ENCODE results near the gene EIF4G1.

Gene EIF4G1

DNA sequence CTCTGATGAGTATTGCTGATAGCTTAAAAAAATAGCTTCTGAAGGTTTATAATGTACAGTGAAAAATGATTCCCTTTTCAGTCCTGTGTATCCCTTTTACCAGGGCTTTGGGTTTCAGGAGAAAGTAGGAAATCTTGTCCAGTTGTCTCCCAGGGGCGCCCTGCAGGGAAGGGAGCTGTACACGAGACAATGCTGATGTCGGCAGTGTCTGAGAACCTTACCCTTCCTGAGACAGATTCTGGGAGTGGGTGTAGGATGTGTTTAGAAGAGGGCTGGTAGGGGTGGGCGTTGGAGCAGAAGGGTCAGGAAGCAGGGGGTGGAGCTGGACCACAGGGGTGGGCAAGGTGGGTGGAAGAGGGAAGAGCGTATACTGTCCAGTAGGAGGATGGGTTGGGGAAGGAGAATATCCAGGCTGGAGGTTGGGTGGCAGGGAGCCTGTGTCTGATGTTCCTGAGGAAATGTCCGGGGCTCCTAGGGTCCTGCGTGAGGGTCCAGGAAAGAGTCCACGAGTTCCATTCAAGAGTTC is 58.0 kb downstream of the EIF4G1 start:
- no peak for DNase-seq

DNA sequence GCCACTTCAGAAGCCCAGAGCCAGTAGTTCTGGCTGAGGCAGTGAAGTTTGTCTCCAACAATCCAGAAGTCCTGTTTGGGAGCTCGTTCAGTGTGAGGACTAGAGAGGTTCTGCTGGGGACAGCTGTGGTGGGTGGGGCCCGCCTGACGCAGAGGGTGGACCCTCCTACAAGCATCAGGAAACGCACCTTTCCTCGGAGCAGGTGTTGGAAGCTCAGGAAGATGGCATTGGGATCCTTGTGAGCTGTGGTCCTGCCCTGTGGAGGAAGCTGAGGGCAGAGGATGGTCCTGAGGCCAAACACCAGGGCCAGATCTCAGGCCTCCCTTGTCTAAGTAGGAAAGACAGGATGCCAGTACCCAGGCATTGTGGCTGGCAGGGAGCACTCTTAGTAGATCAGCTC is 58.5 kb downstream of the EIF4G1 start:
- no peak for DNase-seq

DNA sequence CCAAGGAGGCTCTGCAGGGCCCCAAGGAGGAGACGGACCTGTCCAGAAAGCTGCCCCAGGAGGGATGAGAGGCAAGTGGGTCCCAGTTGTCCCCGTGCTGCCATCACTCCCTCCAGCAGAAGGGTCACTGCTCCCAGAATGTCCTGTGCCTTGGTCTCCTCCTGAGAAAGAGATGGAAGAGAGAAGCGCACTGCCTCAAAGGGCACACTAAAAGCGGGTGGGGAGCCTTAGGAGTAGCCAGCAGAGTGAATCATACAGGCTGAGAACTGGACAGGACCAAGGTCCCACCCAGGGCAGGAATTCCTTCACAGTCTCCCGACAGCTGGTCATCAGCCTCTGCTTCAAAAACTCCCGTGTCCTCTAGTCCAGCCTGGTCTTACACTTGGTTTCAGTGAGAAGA is 59.0 kb downstream of the EIF4G1 start:
- no peak for DNase-seq

DNA sequence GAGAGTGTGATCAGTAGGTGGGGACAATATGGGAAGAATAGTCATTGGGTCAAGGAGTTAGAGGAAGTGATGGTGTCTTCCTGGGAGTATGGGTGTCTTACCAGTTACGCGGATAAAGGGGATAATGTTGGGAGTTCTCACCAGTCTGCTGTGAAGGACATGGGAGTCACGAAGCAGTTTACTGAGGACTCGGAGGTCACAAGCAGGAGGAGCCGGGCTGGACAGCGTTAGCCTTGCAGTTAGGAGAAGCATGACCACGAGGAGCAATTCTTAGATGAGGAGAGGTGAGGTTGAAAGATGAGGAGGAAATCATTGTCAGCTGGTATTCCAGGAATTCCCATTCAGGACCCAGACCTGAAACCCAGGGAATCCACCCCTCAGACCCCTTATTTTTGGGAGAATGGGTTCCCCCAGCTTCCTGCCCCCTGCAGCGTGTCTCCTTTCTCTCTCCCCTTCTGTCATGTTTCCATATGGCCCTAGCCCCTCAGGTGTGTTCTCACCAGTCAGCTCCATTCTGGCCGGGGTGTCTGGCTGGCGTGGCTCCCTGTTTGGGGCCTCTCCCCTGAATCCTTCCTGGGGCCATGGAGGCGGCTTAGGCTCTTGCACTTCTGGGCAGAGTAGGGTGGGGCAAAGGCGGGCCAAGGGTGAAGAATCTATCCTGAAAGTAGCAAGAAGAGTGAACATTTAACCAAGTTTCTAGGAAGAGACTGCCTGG is 61.5 kb downstream of the EIF4G1 start:
- DNase-seq, result no peak

DNA sequence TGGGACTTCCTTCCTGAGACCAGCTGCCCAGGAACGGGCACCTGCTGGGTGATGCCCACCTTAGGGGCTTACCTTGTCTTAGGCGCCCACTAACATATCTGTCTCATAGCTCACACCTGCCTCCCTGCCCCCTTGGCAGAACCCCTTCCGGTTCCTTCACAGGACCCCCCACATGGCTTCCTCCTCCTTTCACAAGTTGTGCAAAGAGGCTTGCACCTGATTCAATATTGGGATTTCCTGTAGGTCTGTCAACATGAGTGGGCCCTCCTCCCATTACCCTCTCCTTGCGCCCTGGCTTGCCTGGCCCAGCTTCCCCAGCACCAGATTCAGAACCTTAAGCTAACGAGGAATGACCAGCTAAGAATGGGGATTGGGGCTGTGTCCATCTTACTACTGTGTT is 63.0 kb downstream of the EIF4G1 start:
- no peak for DNase-seq

DNA sequence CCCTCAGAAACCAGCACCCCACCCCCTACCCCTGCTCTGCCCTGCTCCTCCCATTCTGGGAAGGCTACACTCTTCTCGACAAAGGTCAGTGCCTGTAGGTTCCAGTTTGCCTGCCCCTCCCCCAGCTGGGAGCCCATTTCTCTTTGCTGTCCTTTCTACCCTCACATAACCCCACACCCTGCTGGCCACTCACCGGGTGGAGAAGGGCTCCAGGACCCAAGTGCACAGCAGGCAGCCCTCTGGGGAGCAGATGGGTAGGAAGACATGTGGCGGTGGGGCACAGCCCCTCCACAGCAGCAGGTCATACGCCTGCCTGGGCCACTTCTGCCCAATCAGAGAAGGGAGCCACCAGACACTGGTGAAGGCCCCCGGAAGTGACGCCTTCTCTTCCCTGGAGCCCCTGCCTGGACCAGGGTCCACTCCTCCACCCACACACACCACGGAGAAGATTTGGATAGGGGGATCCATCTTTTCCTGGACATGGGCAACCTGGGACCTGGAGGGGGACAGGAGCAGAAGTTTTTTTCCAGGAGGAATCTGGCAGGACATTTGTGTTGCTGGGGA is 63.6 kb downstream of the EIF4G1 start, which contains the start of gene THPO:
Gene THPO (minus strand): TSS at position 326 of the 564 bp plus-strand sequence. CDS start 1,948 bp downstream, outside the sequence.
- no peak for DNase-seq

DNA sequence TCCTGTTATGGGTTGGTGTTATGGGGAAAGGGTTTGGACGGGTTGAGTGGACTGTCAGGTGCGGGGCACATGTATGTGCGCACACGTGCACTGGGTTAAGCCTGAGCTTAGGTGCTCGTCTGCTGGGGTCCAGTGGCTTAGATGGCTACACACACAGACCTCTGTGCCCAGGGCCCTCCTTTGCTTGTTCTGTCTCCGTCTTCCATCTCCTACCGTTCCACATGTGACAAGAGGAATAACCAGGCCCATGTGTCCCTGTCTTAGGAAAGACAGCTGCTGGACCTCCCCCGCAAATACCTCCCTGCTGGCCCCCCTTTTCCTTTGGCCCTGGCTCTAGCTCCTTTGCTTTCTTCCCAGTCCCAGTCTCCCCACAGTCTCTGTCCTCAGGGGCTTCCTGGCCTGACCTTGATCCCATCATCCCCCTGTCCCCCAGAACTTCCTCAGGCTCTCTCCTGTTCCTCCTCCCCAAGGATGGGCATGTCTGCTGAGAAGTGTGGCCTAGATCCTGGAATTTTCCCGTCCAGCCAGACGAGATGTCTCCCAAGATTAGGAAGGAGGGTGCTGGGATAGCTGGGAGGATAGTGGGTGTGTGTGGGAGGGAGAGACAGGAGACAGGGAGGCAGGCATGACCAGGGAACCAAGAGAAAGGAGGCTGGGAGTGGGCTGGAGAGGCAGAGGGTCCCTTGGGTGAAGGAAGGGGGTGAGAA is 64.4 kb downstream of the EIF4G1 start:
- DNase-seq, result no peak

DNA sequence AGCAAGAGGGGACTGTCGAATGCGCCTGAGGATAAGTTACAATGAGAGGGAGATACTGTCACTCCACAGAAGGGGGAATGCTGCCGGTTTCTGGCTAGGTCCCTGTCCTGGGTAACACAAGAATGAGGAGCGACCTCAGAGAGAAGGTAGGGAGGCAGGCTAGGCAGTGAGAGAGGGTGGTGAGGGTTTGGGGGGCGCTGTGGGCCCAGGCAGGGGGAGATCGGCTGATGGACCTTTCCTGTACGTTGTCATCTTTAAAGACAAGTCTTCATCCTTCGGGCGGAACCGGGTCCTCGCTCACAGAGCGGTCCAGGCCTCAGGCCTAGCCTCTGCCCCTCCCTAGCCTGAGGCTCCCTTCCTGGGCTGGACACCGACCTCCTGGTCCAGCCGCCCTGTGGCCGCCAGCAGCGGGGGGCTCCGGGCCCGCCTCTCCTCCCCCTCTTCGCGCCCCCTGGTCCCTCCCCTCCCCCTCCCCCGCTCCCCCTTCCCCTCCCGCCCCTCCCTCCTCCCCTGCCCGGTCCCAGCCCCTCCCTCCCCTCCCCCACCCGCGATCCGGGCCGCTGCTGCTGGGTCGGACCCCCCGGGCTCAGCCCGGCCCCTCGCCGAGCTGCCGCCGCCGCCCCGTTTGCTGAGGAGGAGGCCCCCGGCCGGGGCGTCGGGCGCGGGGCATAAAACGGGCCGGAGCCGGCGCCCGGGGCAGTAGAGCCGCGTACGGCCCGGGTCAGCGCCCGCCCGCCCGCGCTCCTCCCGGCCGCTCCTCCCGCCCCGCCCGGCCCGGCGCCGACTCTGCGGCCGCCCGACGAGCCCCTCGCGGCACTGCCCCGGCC is 65.2 kb downstream of the EIF4G1 start, which contains the start of gene CHRD:
Gene CHRD (plus strand): TSS at position 697 of the 827 bp plus-strand sequence. CDS start 265 bp downstream, outside the sequence.
- no peak for DNase-seq

DNA sequence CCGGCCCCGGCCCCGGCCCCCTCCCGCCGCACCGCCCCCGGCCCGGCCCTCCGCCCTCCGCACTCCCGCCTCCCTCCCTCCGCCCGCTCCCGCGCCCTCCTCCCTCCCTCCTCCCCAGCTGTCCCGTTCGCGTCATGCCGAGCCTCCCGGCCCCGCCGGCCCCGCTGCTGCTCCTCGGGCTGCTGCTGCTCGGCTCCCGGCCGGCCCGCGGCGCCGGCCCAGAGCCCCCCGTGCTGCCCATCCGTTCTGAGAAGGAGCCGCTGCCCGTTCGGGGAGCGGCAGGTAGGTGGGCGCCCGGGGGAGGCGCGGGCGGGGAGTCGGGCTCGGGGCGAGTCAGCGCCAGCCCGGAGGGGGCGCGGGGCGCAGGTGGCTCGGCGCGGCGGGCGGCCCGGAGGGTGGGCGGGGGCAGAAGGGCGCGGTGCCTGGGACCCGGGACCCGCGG is 65.8 kb downstream of the EIF4G1 start:
- no peak for DNase-seq

DNA sequence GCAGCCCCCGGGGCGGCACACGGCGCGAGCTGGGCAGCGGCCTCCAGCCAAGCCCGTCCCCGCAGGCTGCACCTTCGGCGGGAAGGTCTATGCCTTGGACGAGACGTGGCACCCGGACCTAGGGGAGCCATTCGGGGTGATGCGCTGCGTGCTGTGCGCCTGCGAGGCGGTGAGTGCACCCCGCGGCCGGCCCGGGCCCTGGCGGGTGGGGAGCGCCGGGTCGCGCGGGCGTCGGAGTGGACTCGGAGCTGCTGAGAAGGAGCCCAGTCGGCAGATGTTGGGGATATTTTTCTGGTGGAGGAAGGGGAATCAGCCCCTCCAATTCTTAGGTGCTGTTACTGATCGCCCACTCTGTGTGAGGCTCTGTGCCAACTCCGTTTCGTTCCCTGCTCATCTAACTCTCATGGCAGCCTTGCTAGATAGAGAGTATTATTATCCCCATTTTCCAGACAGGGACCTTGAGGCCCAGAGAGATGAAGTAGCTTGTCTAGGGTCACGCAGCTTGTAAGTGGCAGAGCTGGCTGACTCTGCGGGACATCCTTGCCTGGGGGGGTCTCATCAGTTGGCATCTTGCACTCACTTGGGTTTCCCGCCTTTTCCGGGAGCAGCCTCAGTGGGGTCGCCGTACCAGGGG is 66.3 kb downstream of the EIF4G1 start:
- DNase-seq, result no peak

DNA sequence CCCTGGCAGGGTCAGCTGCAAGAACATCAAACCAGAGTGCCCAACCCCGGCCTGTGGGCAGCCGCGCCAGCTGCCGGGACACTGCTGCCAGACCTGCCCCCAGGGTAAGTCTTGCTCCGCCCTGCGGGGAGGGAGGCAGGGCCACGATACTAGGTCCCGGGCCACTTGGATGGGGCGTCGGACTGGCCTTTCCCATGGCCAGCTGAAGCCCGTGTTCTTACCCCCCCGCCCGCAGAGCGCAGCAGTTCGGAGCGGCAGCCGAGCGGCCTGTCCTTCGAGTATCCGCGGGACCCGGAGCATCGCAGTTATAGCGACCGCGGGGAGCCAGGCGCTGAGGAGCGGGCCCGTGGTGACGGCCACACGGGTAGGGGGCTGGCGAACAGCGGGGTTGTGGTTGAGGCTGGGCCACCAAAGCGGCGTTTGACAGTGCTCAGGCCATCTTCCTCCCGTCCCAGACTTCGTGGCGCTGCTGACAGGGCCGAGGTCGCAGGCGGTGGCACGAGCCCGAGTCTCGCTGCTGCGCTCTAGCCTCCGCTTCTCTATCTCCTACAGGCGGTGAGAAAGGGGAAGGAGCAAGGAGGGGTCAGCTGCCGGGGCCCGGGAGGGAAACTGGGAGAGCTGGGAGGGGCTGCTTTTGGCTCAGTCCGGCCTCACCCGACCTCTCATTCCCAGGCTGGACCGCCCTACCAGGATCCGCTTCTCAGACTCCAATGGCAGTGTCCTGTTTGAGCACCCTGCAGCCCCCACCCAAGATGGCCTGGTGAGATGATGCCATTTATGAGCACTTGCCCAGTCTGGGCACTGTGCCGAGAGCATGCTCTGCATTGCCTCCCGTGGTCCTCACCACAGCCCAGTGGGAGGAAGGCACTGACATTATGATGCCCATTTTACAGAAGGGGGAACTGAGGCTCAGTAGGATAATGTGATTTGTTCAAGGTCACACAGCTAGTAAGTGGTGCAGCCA is 67.1 kb downstream of the EIF4G1 start:
- no peak for DNase-seq

DNA sequence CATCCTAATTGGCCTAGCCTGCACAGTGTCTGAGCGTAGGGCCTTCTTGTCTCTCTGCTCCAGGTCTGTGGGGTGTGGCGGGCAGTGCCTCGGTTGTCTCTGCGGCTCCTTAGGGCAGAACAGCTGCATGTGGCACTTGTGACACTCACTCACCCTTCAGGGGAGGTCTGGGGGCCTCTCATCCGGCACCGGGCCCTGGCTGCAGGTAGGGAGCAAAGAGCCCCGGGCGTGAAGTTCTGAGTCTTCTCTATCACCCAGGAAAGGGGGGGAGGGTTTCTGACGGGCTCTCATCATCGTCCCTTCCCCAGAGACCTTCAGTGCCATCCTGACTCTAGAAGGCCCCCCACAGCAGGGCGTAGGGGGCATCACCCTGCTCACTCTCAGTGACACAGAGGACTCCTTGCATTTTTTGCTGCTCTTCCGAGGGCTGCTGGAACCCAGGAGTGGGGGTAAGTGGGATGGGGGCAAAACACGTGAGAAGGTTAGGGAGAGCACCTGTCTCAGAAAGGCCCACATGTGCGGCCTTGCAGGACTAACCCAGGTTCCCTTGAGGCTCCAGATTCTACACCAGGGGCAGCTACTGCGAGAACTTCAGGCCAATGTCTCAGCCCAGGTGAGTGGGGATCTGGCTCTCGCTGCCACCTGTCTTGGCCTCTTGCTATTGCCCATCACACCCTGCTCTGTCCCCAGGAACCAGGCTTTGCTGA is 68.1 kb downstream of the EIF4G1 start:
- no peak for DNase-seq

DNA sequence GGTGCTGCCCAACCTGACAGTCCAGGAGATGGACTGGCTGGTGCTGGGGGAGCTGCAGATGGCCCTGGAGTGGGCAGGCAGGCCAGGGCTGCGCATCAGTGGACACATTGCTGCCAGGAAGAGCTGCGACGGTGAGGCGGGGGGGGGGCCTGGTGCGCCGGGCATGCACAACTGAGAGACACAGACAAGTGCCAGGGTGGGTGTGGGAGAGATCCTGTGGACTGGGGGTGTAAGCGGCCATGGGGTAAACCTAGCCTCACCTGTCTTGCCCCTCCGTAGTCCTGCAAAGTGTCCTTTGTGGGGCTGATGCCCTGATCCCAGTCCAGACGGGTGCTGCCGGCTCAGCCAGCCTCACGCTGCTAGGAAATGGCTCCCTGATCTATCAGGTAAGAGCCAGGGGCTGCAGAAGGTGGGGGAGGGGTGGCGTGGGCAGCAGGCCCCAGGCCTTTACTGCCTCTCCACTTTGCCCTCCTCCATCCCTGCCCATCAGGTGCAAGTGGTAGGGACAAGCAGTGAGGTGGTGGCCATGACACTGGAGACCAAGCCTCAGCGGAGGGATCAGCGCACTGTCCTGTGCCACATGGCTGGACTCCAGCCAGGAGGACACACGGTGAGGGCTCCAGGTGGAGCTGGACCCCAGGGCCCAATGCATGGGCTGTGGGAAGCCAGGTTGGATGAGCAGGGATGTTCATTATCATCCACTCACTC is 68.8 kb downstream of the EIF4G1 start:
- DNase-seq, result no peak

DNA sequence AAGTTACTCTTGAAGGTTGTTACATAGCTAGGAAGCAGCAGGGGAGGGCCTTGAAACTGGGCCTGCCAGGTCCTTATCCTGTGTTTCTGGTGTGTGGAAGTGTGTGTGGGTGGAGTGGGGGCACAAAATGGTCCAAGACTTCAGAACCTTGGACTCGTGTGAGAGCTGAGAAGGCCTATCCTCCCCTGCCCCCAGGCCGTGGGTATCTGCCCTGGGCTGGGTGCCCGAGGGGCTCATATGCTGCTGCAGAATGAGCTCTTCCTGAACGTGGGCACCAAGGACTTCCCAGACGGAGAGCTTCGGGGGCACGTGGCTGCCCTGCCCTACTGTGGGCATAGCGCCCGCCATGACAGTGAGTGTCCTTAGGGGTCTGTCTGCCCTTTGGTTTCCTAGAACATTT is 69.9 kb downstream of the EIF4G1 start:
- DNase-seq, result no peak

Measured in cerebellar nuclear complex (tissue), 1 donor.